ENCODE results near the gene SLC44A4. TPM values are rescaled to one million over a fixed set of nuclear protein-coding genes. Genes with fewer than 3 reads are reported as not detected.

SLC44A4 gene
- total and polyA plus RNA-seq, 9 of the 15 experiments (the other 6 are each of a cell fraction or from before 2014, with no cell fraction given), result 7.9 to 18.6 (median 11.2) TPM

DNA sequence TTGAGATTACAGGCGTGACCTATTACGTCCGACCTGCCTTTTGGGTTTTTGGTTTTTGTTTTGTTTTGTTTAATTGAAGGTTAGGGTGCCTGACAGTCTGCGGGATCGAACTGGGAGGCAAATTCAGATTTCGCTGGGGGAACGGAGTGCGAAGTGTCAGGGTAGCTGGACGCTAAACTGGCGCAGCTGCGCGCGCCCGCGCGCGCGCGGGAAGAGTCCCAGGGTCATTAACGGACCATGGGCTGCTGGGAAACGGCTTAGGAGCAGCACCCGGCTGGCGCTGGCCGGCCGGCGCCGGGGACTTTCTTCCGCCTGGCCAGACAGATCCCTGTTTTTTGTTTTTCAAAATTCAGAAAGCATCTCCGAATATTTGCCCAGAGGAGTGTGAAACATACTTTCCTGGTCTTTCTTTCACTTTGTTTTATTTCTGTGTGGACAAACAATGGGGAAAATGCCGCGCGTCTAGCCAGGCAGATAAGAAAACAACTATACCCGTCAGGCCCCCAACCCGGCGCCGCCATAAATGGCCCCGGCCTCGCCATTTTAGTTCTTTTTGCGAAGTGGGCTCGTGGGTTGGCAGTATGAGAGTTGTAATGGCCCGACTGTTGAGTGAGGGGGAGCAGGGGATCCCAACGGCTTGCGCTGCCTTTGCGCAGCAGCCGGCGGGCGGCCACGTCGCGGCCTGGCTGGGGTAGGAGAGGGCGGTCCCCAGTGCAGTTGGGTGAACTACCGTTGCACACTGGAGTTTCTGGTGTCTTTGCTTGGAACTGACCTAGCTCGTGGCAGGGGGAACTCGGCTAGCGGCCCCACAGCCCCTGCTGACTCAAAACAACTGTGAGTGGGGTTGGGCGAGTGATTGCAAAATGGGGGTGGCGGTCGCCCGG is 44.2 kb downstream of the SLC44A4 start (continued):
- TF ChIP-seq NFE2 (IDR thresholded peaks at IDR 0.05; ENCODE audit: low read depth), result peak; percentile 98
- no peak for TF ChIP-seq ADNP (tag; IDR thresholded peaks at IDR 0.05)
- TF ChIP-seq NEUROD1 (IDR thresholded peaks at IDR 0.05; ENCODE audit: borderline replicate concordance, low read depth, low read length, partially characterized antibody), result peak; percentile 28
- no peak for TF ChIP-seq PURB (CRISPR knock-in tag; IDR thresholded peaks at IDR 0.05; ENCODE audit: low read depth)
- peak; percentile 1 to 33; a peak in 2 of 4 replicates for TF ChIP-seq RAD21 (CRISPR knock-in tag; conservative IDR thresholded peaks at IDR 0.05 in 1 of 2, IDR thresholded peaks at IDR 0.05 in 1 of 2)
- TF ChIP-seq NBN (IDR thresholded peaks at IDR 0.05; ENCODE audit: low read depth), result peak; percentile 99
- TF ChIP-seq, protein P1, sequence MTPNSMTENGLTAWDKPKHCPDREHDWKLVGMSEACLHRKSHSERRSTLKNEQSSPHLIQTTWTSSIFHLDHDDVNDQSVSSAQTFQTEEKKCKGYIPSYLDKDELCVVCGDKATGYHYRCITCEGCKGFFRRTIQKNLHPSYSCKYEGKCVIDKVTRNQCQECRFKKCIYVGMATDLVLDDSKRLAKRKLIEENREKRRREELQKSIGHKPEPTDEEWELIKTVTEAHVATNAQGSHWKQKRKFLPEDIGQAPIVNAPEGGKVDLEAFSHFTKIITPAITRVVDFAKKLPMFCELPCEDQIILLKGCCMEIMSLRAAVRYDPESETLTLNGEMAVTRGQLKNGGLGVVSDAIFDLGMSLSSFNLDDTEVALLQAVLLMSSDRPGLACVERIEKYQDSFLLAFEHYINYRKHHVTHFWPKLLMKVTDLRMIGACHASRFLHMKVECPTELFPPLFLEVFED (CRISPR knock-in tag; conservative IDR thresholded peaks at IDR 0.05), result peak; percentile 96
- peak; percentile 99 for TF ChIP-seq POLR2B (IDR thresholded peaks at IDR 0.05; ENCODE audit: low read depth, partially characterized antibody)
- TF ChIP-seq, protein P2, sequence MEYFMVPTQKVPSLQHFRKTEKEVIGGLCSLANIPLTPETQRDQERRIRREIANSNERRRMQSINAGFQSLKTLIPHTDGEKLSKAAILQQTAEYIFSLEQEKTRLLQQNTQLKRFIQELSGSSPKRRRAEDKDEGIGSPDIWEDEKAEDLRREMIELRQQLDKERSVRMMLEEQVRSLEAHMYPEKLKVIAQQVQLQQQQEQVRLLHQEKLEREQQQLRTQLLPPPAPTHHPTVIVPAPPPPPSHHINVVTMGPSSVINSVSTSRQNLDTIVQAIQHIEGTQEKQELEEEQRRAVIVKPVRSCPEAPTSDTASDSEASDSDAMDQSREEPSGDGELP (CRISPR knock-in tag; IDR thresholded peaks at IDR 0.05; ENCODE audit: borderline replicate concordance), result peak; percentile 85
- TF ChIP-seq, protein P3, sequence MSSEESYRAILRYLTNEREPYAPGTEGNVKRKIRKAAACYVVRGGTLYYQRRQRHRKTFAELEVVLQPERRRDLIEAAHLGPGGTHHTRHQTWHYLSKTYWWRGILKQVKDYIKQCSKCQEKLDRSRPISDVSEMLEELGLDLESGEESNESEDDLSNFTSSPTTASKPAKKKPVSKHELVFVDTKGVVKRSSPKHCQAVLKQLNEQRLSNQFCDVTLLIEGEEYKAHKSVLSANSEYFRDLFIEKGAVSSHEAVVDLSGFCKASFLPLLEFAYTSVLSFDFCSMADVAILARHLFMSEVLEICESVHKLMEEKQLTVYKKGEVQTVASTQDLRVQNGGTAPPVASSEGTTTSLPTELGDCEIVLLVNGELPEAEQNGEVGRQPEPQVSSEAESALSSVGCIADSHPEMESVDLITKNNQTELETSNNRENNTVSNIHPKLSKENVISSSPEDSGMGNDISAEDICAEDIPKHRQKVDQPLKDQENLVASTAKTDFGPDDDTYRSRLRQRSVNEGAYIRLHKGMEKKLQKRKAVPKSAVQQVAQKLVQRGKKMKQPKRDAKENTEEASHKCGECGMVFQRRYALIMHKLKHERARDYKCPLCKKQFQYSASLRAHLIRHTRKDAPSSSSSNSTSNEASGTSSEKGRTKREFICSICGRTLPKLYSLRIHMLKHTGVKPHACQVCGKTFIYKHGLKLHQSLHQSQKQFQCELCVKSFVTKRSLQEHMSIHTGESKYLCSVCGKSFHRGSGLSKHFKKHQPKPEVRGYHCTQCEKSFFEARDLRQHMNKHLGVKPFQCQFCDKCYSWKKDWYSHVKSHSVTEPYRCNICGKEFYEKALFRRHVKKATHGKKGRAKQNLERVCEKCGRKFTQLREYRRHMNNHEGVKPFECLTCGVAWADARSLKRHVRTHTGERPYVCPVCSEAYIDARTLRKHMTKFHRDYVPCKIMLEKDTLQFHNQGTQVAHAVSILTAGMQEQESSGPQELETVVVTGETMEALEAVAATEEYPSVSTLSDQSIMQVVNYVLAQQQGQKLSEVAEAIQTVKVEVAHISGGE (CRISPR knock-in tag; IDR thresholded peaks at IDR 0.05), result no peak
- TF ChIP-seq, protein P4, sequence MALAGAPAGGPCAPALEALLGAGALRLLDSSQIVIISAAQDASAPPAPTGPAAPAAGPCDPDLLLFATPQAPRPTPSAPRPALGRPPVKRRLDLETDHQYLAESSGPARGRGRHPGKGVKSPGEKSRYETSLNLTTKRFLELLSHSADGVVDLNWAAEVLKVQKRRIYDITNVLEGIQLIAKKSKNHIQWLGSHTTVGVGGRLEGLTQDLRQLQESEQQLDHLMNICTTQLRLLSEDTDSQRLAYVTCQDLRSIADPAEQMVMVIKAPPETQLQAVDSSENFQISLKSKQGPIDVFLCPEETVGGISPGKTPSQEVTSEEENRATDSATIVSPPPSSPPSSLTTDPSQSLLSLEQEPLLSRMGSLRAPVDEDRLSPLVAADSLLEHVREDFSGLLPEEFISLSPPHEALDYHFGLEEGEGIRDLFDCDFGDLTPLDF (CRISPR knock-in tag; IDR thresholded peaks at IDR 0.05), result peak; percentile 95
- TF ChIP-seq ZNF347 (CRISPR knock-in tag; IDR thresholded peaks at IDR 0.05; ENCODE audit: low read depth), result no peak; the same call in 1 of the 2 replicates
- TF ChIP-seq, protein P5, sequence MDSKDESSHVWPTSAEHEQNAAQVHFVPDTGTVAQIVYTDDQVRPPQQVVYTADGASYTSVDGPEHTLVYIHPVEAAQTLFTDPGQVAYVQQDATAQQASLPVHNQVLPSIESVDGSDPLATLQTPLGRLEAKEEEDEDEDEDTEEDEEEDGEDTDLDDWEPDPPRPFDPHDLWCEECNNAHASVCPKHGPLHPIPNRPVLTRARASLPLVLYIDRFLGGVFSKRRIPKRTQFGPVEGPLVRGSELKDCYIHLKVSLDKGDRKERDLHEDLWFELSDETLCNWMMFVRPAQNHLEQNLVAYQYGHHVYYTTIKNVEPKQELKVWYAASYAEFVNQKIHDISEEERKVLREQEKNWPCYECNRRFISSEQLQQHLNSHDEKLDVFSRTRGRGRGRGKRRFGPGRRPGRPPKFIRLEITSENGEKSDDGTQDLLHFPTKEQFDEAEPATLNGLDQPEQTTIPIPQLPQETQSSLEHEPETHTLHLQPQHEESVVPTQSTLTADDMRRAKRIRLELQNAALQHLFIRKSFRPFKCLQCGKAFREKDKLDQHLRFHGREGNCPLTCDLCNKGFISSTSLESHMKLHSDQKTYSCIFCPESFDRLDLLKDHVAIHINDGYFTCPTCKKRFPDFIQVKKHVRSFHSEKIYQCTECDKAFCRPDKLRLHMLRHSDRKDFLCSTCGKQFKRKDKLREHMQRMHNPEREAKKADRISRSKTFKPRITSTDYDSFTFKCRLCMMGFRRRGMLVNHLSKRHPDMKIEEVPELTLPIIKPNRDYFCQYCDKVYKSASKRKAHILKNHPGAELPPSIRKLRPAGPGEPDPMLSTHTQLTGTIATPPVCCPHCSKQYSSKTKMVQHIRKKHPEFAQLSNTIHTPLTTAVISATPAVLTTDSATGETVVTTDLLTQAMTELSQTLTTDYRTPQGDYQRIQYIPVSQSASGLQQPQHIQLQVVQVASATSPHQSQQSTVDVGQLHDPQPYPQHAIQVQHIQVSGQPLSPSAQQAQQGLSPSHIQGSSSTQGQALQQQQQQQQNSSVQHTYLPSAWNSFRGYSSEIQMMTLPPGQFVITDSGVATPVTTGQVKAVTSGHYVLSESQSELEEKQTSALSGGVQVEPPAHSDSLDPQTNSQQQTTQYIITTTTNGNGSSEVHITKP (IDR thresholded peaks at IDR 0.05; ENCODE audit: partially characterized antibody), result no peak
- TF ChIP-seq ELF2 (CRISPR knock-in tag; IDR thresholded peaks at IDR 0.05), result peak; percentile 79; the same call in 1 of the 2 replicates
